ENCODE data around the gene TENM3. TPM values are rescaled to one million over a fixed set of nuclear protein-coding genes. Genes with fewer than 3 reads are reported as not detected.

TENM3 gene
- total RNA-seq, 4 donors from 2014 or later, result 29.8 to 58.5 (median 35.9) TPM

DNA sequence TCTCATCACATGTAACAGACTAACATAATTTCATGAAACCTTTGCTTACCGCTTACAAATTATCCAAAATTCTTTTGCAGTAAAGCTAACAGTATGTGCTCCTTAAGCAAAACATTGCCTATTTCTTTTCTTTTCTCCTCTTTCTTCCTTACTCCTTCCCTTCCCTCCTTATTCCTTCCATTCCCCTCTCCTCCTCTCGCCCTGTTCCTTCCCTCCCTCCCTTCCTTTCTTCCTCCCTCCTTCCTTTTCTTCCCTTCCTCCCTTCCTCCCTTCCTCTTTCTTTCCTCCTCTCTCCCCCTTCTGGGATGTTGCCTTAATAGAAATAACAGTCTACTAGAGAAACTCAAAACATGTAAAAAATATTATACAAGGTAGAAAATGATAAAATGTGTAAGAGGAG lies 246.4 kb downstream of the TENM3 start:
- TF ChIP-seq CTCF (IDR thresholded peaks at IDR 0.05; ENCODE audit: low read depth), result no peak

GRCh38 chr4:182491719-182492118 lies 248.5 kb downstream of the TENM3 start:
- TF ChIP-seq CTCF (IDR thresholded peaks at IDR 0.05; ENCODE audit: low read depth), result no peak

DNA sequence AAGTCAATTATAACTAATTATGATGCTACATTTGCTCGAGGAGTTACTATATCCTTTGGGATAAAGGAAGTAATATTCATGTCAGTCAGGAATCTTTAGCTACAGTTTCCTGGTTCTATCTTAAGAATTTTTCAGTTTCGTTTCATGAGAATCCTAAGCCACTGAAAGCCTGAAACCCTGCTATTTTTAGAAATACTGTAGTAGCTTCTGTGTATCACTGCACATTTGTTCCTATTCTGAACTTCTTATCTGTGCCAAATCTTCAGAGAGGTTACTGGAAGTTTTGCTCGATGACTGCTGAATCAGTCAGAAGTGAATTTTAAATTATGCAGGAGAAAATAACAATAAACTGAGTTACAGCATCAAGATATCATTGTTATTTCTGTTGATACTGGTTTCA lies 249.2 kb downstream of the TENM3 start:
- TF ChIP-seq CTCF (IDR thresholded peaks at IDR 0.05; ENCODE audit: low read depth), result no peak

DNA sequence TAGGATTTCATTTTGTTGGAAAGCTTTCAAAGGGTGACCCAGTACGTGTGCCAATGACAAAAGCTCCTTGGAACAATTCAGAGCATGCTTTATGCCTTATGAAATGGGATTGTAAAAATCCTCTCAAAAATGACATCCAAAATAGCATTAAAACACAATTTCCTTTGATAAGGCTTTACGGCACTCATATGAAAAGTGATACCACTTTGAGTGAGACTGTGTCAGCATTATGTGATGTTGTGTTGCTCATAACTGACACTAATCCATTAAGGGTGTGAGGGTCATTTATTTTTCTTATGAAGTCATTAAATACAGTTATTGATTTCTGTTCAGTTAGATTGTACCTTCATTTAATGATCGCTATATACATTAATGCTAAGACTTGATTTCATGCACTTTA lies 250.2 kb downstream of the TENM3 start:
- TF ChIP-seq CTCF (IDR thresholded peaks at IDR 0.05; ENCODE audit: low read depth), result no peak

- no peak for TF ChIP-seq CTCF (IDR thresholded peaks at IDR 0.05; ENCODE audit: low read depth)
Measured at GRCh38 chr4:182494103-182494502, 250.9 kb downstream of the TENM3 start.

DNA sequence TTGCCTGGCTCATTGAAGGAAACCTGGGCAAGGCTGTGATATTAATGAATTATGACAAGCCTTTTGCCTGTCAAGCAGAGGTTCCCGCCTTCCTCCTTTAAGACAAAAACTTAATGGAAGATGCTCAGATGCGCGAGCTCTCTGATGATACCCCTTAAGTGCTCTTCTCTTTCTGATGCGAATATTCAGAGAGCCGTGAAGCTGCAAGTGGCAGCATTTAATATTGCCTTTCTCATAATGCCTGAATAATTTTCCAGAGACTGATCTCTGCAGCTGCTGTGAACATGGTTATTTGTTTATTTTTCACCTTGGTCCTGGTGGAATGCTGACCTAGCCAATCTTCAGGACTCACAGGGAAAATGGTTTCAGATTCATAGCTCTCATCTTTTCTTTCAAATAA lies 251.8 kb downstream of the TENM3 start:
- TF ChIP-seq CTCF (IDR thresholded peaks at IDR 0.05; ENCODE audit: low read depth), result no peak

DNA sequence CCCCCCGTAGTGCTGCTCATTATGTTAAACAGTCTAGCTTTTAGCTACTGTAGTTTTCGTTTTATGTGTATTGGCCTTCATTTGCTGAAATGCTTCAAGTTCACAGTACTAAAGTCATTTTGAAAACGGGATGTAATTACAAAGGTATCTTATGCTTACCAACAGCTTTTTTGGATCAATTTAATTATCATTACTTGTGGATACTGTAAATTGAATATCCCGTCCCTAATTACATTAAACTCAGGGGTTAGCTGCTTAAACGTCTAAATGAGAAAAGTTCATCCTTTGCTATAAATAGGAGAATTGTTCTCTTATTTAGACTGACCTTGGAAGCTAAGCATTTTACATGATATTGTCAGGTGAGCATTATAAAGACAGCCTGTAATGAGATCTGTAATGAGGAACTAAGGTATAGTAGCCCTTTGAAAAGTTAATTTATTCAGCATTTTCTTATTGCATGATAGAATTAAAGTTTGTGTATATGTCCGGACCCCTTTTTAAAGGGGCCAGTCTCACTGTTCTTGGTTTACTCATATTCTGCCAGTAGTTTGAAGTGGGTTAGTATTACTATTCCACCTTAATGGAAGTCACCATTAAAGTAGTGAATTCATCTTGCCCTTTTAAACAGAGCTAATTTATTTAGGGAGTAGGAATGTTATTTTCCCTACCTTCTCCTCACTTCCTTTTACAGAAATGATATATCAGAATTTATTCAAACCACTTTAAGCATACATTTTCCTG lies 252.6 kb downstream of the TENM3 start:
- no peak for TF ChIP-seq CTCF (IDR thresholded peaks at IDR 0.05; ENCODE audit: low read depth)
